Caco-2 (cell line): ENCODE results near the gene C16orf82. TPM values are rescaled to one million over a fixed set of nuclear protein-coding genes. Genes with fewer than 3 reads are reported as not detected.

Experiments used
- BruUV-seq: library from RNA; stranded (reverse); fragments of 400-500 nt; replicated peaks from 2 replicates; lab custom pipeline; 2021; lab: Mats Ljungman, UMichigan
- CTCF ChIA-PET: fragments of 300-600 bp; sonication (Branson Sonifier 250); formaldehyde crosslinking; loops from one replicate; lab custom pipeline; 2022; ENCODE audit warnings: antibody characterized with exemption; lab: Charles Lee
- POLR2A ChIA-PET: fragments of 300-600 bp; sonication (Branson Sonifier 250); formaldehyde crosslinking; loops from one replicate; lab custom pipeline; 2022; ENCODE audit warnings: antibody characterized with exemption; lab: Charles Lee
- DNase-seq, 2 experiments: peaks; one replicate each; pipeline versions ENCODE4 v3.0.0 to v3.0.0-alpha.2; 2020 to 2022
- H3K27me3 ChIP-seq: replicated peaks from 2 replicates; pipeline ENCODE4 v1.6.0; 2011; ENCODE audit warnings: low read length; ENCODE audit not compliant: control insufficient read depth, insufficient read depth
- H3K36me3 ChIP-seq: 2 replicates; pipeline ENCODE4 v1.5.1; 2011; ENCODE audit warnings: low read length; ENCODE audit not compliant: control insufficient read depth, insufficient read depth
- H3K4me1 ChIP-seq: fragments of 250-450 bp; sonication (Bioruptor Pico); 2 replicates; pipeline ENCODE4 v1.5.1; 2020; ENCODE audit warnings: mild to moderate bottlenecking
- H3K4me3 ChIP-seq: 2 replicates; pipeline ENCODE4 v1.5.1; 2011; ENCODE audit warnings: low read depth, mild to moderate bottlenecking, control low read depth, low read length
- H3K9me3 ChIP-seq: fragments of 250-450 bp; sonication (Bioruptor Pico); 2 replicates; pipeline ENCODE4 v1.5.1; 2020; ENCODE audit warnings: mild to moderate bottlenecking, moderate library complexity
- H3K27ac Mint-ChIP-seq: one replicate; pipeline ENCODE4 v1.8.0; 2022; ENCODE audit warnings: mixed read lengths; ENCODE audit not compliant: unreplicated experiment
- H3K27me3 Mint-ChIP-seq: one replicate; pipeline ENCODE4 v1.8.0; 2022; ENCODE audit warnings: mixed read lengths; ENCODE audit not compliant: insufficient read depth, unreplicated experiment
- H3K36me3 Mint-ChIP-seq: one replicate; pipeline ENCODE4 v1.8.0; 2022; ENCODE audit warnings: mild to moderate bottlenecking, mixed read lengths; ENCODE audit not compliant: insufficient read depth, unreplicated experiment
- H3K4me1 Mint-ChIP-seq: one replicate; pipeline ENCODE4 v1.8.0; 2022; ENCODE audit warnings: low read depth, mixed read lengths; ENCODE audit not compliant: unreplicated experiment
- H3K4me3 Mint-ChIP-seq: one replicate; pipeline ENCODE4 v1.8.0; 2022; ENCODE audit warnings: mild to moderate bottlenecking, moderate library complexity, mixed read lengths; ENCODE audit not compliant: unreplicated experiment
- H3K9me3 Mint-ChIP-seq: one replicate; pipeline ENCODE4 v1.8.0; 2022; ENCODE audit warnings: mixed read lengths; ENCODE audit not compliant: unreplicated experiment
- CTCF ChIP-seq, 2 experiments: fragments of 200-600 bp in 1 of 2; IDR thresholded peaks; 1 replicate in 1 of 2; 2 replicates in 1 of 2; pipeline versions ENCODE4 v1.5.1 to v1.8.0; 2011 to 2022; ENCODE audit warnings: antibody characterized with exemption in 1 of 2, control low read depth in 1 of 2, inconsistent platforms in 1 of 2, low read depth in 1 of 2, low read length in 1 of 2, mild to moderate bottlenecking in 1 of 2, moderate library complexity in 1 of 2; ENCODE audit not compliant: insufficient read depth in 1 of 2, severe bottlenecking in 1 of 2, unreplicated experiment in 1 of 2
- intact Hi-C: fragments of 100-400 bp; cut with micrococcal nuclease; formaldehyde crosslinking; loops from one replicate; pipeline ENCODE4 v1.10.0; 2022; ENCODE audit not compliant: unreplicated experiment
- total RNA-seq: library from RNA; stranded (reverse); gene quantifications from 2 replicates; pipeline ENCODE4 v1.2.3, GENCODE V29; 2022

The C16orf82 gene
- total RNA-seq, 1 experiment from 2014 or later: not detected

GRCh38 chr16:27029525-27029924 lies 37.2 kb upstream of the C16orf82 start:
- Mint-ChIP-seq H3K36me3 (no peaks in the 10 kb centered on the region), H3K9me3 (no peaks in the 10 kb centered on the region), H3K4me1 (no peaks in the 10 kb centered on the region), H3K27ac (no peak overlapping the region), H3K4me3 (no peak overlapping the region), H3K27me3 (peaks cover 16% of the 10 kb centered on the region)
- H3K4me1 ChIP-seq: no peaks in the 10 kb centered on the region
- no peaks in the 10 kb centered on the region for H3K27me3 ChIP-seq
- intact Hi-C loops: no loop called here
- no peaks in the 10 kb centered on the region for H3K36me3 ChIP-seq
- DNase-seq: no peak
- CTCF ChIA-PET: no interaction called here
- no peak for TF ChIP-seq CTCF (IDR thresholded peaks at IDR 0.05; ENCODE audit: insufficient read depth in 1 of 2, low read depth in 1 of 2, low read length in 1 of 2, severe bottlenecking in 1 of 2, unreplicated experiment in 1 of 2)
- BruUV-seq: no TSS peak
- H3K4me3 ChIP-seq: no peak overlapping the region
- POLR2A ChIA-PET: no interaction called here
- no peaks in the 10 kb centered on the region for H3K9me3 ChIP-seq

- no peak for DNase-seq
- intact Hi-C loops: no loop called here
- no peaks in the 10 kb centered on the region for H3K4me1 ChIP-seq
- no peak overlapping the region for H3K27ac Mint-ChIP-seq
- no peaks in the 10 kb centered on the region for H3K27me3 ChIP-seq
- H3K9me3 Mint-ChIP-seq: peaks cover 6% of the 10 kb centered on the region
- no peaks in the 10 kb centered on the region for H3K36me3 ChIP-seq
- BruUV-seq: no TSS peak
- H3K36me3 Mint-ChIP-seq: no peaks in the 10 kb centered on the region
- CTCF ChIA-PET: no interaction called here
- no peaks in the 10 kb centered on the region; the same call in 1 of the 2 replicates for H3K9me3 ChIP-seq
- no peaks in the 10 kb centered on the region for H3K4me1 Mint-ChIP-seq
- H3K4me3 Mint-ChIP-seq: no peak overlapping the region
- H3K4me3 ChIP-seq: no peak overlapping the region
- no peak for TF ChIP-seq CTCF (IDR thresholded peaks at IDR 0.05; ENCODE audit: insufficient read depth in 1 of 2, low read depth in 1 of 2, low read length in 1 of 2, severe bottlenecking in 1 of 2, unreplicated experiment in 1 of 2)
- peaks cover 8% of the 10 kb centered on the region for H3K27me3 Mint-ChIP-seq
- POLR2A ChIA-PET: no interaction called here
Observed at GRCh38 chr16:27033281-27033979, 33.3 kb upstream of the C16orf82 start.

GRCh38 chr16:27040732-27041131 lies 26.0 kb upstream of the C16orf82 start:
- H3K9me3 ChIP-seq: no peaks in the 10 kb centered on the region; the same call in 1 of the 2 replicates
- no peak overlapping the region for H3K4me3 ChIP-seq
- peaks cover 11% of the 10 kb centered on the region for H3K9me3 Mint-ChIP-seq

More at GRCh38 chr16:27040732-27041131, 26.0 kb upstream of the C16orf82 start:
- H3K27me3 ChIP-seq: no peaks in the 10 kb centered on the region
- ChIA-PET CTCF (no interaction called here), POLR2A (no interaction called here)
- Mint-ChIP-seq H3K36me3 (no peaks in the 10 kb centered on the region), H3K27ac (no peak overlapping the region), H3K27me3 (no peaks in the 10 kb centered on the region), H3K4me3 (no peak overlapping the region), H3K4me1 (no peaks in the 10 kb centered on the region)
- H3K4me1 ChIP-seq: no peaks in the 10 kb centered on the region
- DNase-seq: no peak
- intact Hi-C loops: no loop called here
- no TSS peak for BruUV-seq
- H3K36me3 ChIP-seq: no peaks in the 10 kb centered on the region
- no peak for TF ChIP-seq CTCF (IDR thresholded peaks at IDR 0.05; ENCODE audit: insufficient read depth in 1 of 2, low read depth in 1 of 2, low read length in 1 of 2, severe bottlenecking in 1 of 2, unreplicated experiment in 1 of 2)
